GM12878 (cell line): ENCODE measurements around the gene ZFYVE21. TPM values are rescaled to one million over a fixed set of nuclear protein-coding genes. Genes with fewer than 3 reads are reported as not detected.

ENCODE experiments used
- ATAC-seq: fragments of 200-7000 bp; cut with Tn5 transposase; 3 replicates; pipeline ENCODE4 v1.9.1; 2020; ENCODE audit warnings: mild to moderate bottlenecking, moderate library complexity
- Bru-seq: library from RNA; stranded (reverse); fragments of 400-500 nt; gene quantifications from one replicate; lab custom pipeline; 2021; lab: Mats Ljungman, UMichigan
- BruChase-seq, 2 experiments: library from RNA; stranded (reverse); fragments of 400-500 nt; gene quantifications; one replicate each; lab custom pipeline; 2021; lab: Mats Ljungman, UMichigan
- BruUV-seq: library from RNA; stranded (reverse); fragments of 400-500 nt; replicated peaks from 2 replicates; lab custom pipeline; 2021; lab: Mats Ljungman, UMichigan
- CTCF ChIA-PET: fragments of 300-600 bp; sonication (Branson Sonifier 250); formaldehyde crosslinking; extraction: SDS; loops from one replicate; lab custom pipeline; 2021; ENCODE audit warnings: inconsistent platforms; lab: Yijun Ruan, JAX
- POLR2A ChIA-PET: fragments of 350-600 bp; formaldehyde crosslinking; extraction: SDS; loops from one replicate; lab custom pipeline; 2021; ENCODE audit warnings: inconsistent platforms; lab: Charles Lee
- RAD21 ChIA-PET: fragments of 300-600 bp; sonication (Branson Sonifier 250); formaldehyde crosslinking; loops from one replicate; lab custom pipeline; 2023; ENCODE audit warnings: antibody characterized with exemption; ENCODE audit not compliant: unreplicated experiment; lab: Charles Lee
- SMC1A ChIA-PET: fragments of 300-600 bp; sonication (Branson Sonifier 250); formaldehyde crosslinking; loops from one replicate; lab custom pipeline; 2023; ENCODE audit not compliant: unreplicated experiment, uncharacterized antibody; lab: Charles Lee
- DNase-seq: peaks from one replicate; pipeline ENCODE4 v3.0.0-alpha.2; 2011; ENCODE audit warnings: low read depth, low spot score
- FAIRE-seq: peaks from 3 replicates; lab custom pipeline; 2011; peaks lifted over from hg19 to GRCh38; lab: Jason Lieb, UNC
- H2AFZ ChIP-seq: 2 replicates; pipeline ENCODE4 v1.6.0; 2011; ENCODE audit warnings: low read depth, low read length, control low read depth; ENCODE audit not compliant: control insufficient read depth
- H3K27ac ChIP-seq: 2 replicates; pipeline ENCODE4 v1.5.1; 2011; ENCODE audit warnings: control low read depth; ENCODE audit not compliant: control insufficient read depth, insufficient read depth
- H3K27me3 ChIP-seq, 2 experiments: replicated peaks in 1 of 2; 2 replicates each; pipeline versions ENCODE4 v1.6.0 to v1.6.1; 2011; ENCODE audit warnings: low read length in 1 of 2; ENCODE audit not compliant: control insufficient read depth in 2 of 2, insufficient read depth in 2 of 2
- H3K36me3 ChIP-seq, 2 experiments: 2 replicates each; pipeline ENCODE4 v1.5.1; 2011; ENCODE audit warnings: low read length in 1 of 2; ENCODE audit not compliant: control insufficient read depth in 2 of 2, insufficient read depth in 2 of 2
- H3K4me1 ChIP-seq: 2 replicates; pipeline ENCODE4 v1.6.1; 2011; ENCODE audit warnings: mild to moderate bottlenecking, low read length, moderate library complexity, mixed read lengths; ENCODE audit not compliant: control insufficient read depth, insufficient read depth
- H3K4me2 ChIP-seq: 2 replicates; pipeline ENCODE4 v1.6.0; 2011; ENCODE audit warnings: control low read depth; ENCODE audit not compliant: control insufficient read depth, insufficient read depth
- H3K4me3 ChIP-seq: fragments of 200-600 bp; sonication (generic); 2 replicates; pipeline ENCODE4 v1.5.1; 2016
- H3K79me2 ChIP-seq: 2 replicates; pipeline ENCODE4 v1.6.0; 2011; ENCODE audit warnings: low read length; ENCODE audit not compliant: control insufficient read depth, insufficient read depth
- H3K9ac ChIP-seq: 2 replicates; pipeline ENCODE4 v1.8.0; 2011; ENCODE audit warnings: low read length, control low read depth, mixed read lengths; ENCODE audit not compliant: control insufficient read depth, insufficient read depth
- H3K9me3 ChIP-seq: replicated peaks from 3 replicates; pipeline ENCODE4 v1.5.1; 2011; ENCODE audit warnings: mild to moderate bottlenecking, low read length; ENCODE audit not compliant: control insufficient read depth, insufficient read depth
- H4K20me1 ChIP-seq: 2 replicates; pipeline ENCODE4 v1.6.0; 2011; ENCODE audit not compliant: control insufficient read depth, insufficient read depth
- BACH1 ChIP-seq: fragments of 450-650 bp; IDR thresholded peaks from 2 replicates; pipeline ENCODE4 v1.6.1; 2017; ENCODE audit warnings: mild to moderate bottlenecking, borderline replicate concordance
- BCL3 ChIP-seq: IDR thresholded peaks from 2 replicates; pipeline ENCODE4 v1.6.1; 2011; ENCODE audit warnings: borderline replicate concordance, low read depth, mild to moderate bottlenecking, moderate library complexity, low read length; ENCODE audit not compliant: insufficient read depth, poor library complexity, severe bottlenecking
- CHD4 ChIP-seq: fragments of 200-600 bp; sonication (generic); IDR thresholded peaks from 2 replicates; pipeline ENCODE4 v1.6.1; 2016; ENCODE audit warnings: mild to moderate bottlenecking
- MTA3 ChIP-seq: IDR thresholded peaks from 2 replicates; pipeline ENCODE4 v1.6.1; 2012; ENCODE audit warnings: low read length, inconsistent platforms, borderline replicate concordance
- NFIC ChIP-seq: IDR thresholded peaks from 2 replicates; pipeline ENCODE4 v1.6.1; 2012; ENCODE audit warnings: low read depth, mild to moderate bottlenecking, inconsistent platforms, low read length, moderate library complexity
- NFXL1 ChIP-seq: fragments of 450-650 bp; IDR thresholded peaks from 2 replicates; pipeline ENCODE4 v1.6.1; 2017; ENCODE audit warnings: antibody characterized with exemption, mild to moderate bottlenecking, borderline replicate concordance
- PRDM15 ChIP-seq: fragments of 450-650 bp; formaldehyde crosslinking; IDR thresholded peaks from 2 replicates; pipeline ENCODE4 v1.4.0; 2020; ENCODE audit warnings: mild to moderate bottlenecking, moderate library complexity
- SIX5 ChIP-seq: IDR thresholded peaks from 2 replicates; pipeline ENCODE4 v1.6.1; 2011; ENCODE audit warnings: mild to moderate bottlenecking, low read depth, low read length, moderate library complexity; ENCODE audit not compliant: severe bottlenecking
- TCF7 ChIP-seq: IDR thresholded peaks from 2 replicates; pipeline ENCODE4 v1.6.1; 2014; ENCODE audit warnings: antibody characterized with exemption, borderline replicate concordance
- YY1 ChIP-seq: IDR thresholded peaks from 2 replicates; pipeline ENCODE4 v1.6.1; 2011; ENCODE audit warnings: low read depth, mild to moderate bottlenecking, low read length
- ZNF384 ChIP-seq: IDR thresholded peaks from 2 replicates; pipeline ENCODE4 v1.6.1; 2012; ENCODE audit warnings: low read depth, mild to moderate bottlenecking, low read length, improper control_type of control experiment, borderline replicate concordance
- WGBS: methylation state at CpG from one replicate; pipeline ENCODE4 v1.1.6; 2016; ENCODE audit warnings: low lambda C conversion rate; ENCODE audit not compliant: insufficient replicate concordance, insufficient coverage; ENCODE audit errors: missing lambda C conversion rate; 5-methylcytosine and 5-hydroxymethylcytosine counted together
- in situ Hi-C: fragments of 300-500 bp; cut with MboI; formaldehyde crosslinking; loops from 9 replicates; pipeline ENCODE4 v1.14.3; 2018; ENCODE audit warnings: mixed read lengths
- intact Hi-C: fragments of 100-400 bp; cut with micrococcal nuclease; formaldehyde crosslinking; loops from one replicate; pipeline ENCODE4 v1.14.2; 2022; ENCODE audit not compliant: unreplicated experiment
- long read RNA-seq, 2 experiments: library from polyadenylated mRNA; unstranded; transcript quantifications; one replicate each; pipeline ENCODE4 v2.0.0, GENCODE V29; 2019 to 2020
- polyA minus RNA-seq, 3 experiments: library from RNA; depleted of rRNA, polyadenylated mRNA; stranded (reverse); fragments of >200 nt; gene quantifications; 2 replicates each; pipeline ENCODE4 v1.2.3, GENCODE V29; 2011
- polyA plus RNA-seq, 11 experiments: library from polyadenylated mRNA; depleted of rRNA in 4 of 11; unstranded in 6 of 11; stranded (reverse) in 5 of 11; fragments of >200 nt; fragmentation: Nextera tagmentation in 4 of 11; fragmentation: Illumina TruSeq in 1 of 11; extraction: Ambion mirVana in 4 of 11; extraction: Trizol in 1 of 11; gene quantifications; 1 replicate in 1 of 11; 2 replicates in 10 of 11; pipeline versions ENCODE4 v1.2.1 to v1.2.3, GENCODE V29; 2011 to 2016; ENCODE audit warnings: inconsistent platforms in 2 of 11, missing spikeins in 2 of 11, low read depth in 1 of 11
- total RNA-seq, 4 experiments: library from RNA; depleted of rRNA in 3 of 4; stranded (reverse); fragments of >200 nt in 3 of 4; fragmentation: Illumina TruSeq in 1 of 4; extraction: Trizol in 1 of 4; gene quantifications; 2 replicates each; pipeline versions ENCODE4 v1.2.1 to v1.2.3, GENCODE V29; 2013 to 2021

ZFYVE21 gene
- total RNA-seq (2013; cell fraction: nucleolus; rRNA removed): 39.5 and 43.2 TPM in 2 replicates
- total RNA-seq (2014; rRNA removed): 12.1 and 13.4 TPM in 2 replicates
- 8.3 and 9.3 TPM in 2 replicates for total RNA-seq (2014; rRNA removed; fragmentation: Illumina TruSeq; extraction: Trizol)
- total RNA-seq (2021): 12.1 and 16.9 TPM in 2 replicates
- 8.6 TPM for polyA plus RNA-seq (2011; ENCODE audit: low read depth)
- 17.4 and 21.7 TPM in 2 replicates for polyA plus RNA-seq (2011; rRNA removed)
- polyA plus RNA-seq (2011; cell fraction: cytosol; rRNA removed): 25.4 and 25.9 TPM in 2 replicates
- 37.3 and 44.3 TPM in 2 replicates for polyA plus RNA-seq (2011; cell fraction: nucleus; rRNA removed)
- polyA plus RNA-seq (2012): 14.3 and 19.3 TPM in 2 replicates
- 7.9 and 9.1 TPM in 2 replicates for polyA plus RNA-seq (2014; fragmentation: Illumina TruSeq; extraction: Trizol)
- 1 to 10 TPM in 1 of 2 experiments, under 1 TPM in 1; 0.79 to 3.1 TPM for polyA plus RNA-seq (2014; fragmentation: Nextera tagmentation; extraction: Ambion mirVana)
- polyA plus RNA-seq (2014; rRNA removed): 20.6 and 21.8 TPM in 2 replicates
- 10 to 100 TPM; 15.5 to 20.7 TPM for polyA plus RNA-seq (2016; fragmentation: Nextera tagmentation; extraction: Ambion mirVana)
- 7.6 and 14.9 TPM in 2 replicates for polyA minus RNA-seq (2011; rRNA and poly(A)+ RNA removed)
- 7.2 and 9.5 TPM in 2 replicates for polyA minus RNA-seq (2011; cell fraction: cytosol; rRNA and poly(A)+ RNA removed)
- 8.5 and 17.4 TPM in 2 replicates for polyA minus RNA-seq (2011; cell fraction: nucleus; rRNA and poly(A)+ RNA removed)
- Bru-seq, nascent RNA: percentile 61 among the genes with signal in this experiment
- percentile 71 among the genes with signal in this experiment for BruChase-seq, experiment 1, labeled RNA remaining after a 6-hour chase
- percentile 76 among the genes with signal in this experiment for BruChase-seq, experiment 2, labeled RNA remaining after a 2-hour chase
- long read RNA-seq, experiment 1, transcript ZFYVE21-201 (8 exons, 1,521 nt): minor isoform, 6 of 13 reads
- long read RNA-seq, experiment 1, transcript ZFYVE21-202 (7 exons, 1,383 nt): major isoform, 7 of 13 reads
- long read RNA-seq, experiment 1, partial matches to known transcripts: 0 of 13 reads
- long read RNA-seq, experiment 1, other reads (novel, unspliced or antisense): 0 of 13 reads
- long read RNA-seq, experiment 2, transcript ZFYVE21-202 (7 exons, 1,383 nt): major isoform, 41 of 44 reads
- long read RNA-seq, experiment 2, partial matches to known transcripts: 0 of 44 reads
- long read RNA-seq, experiment 2, other reads (novel, unspliced or antisense): 1 of 44 reads

GRCh38 chr14:103715052-103716000, at the start of gene ZFYVE21, which contains the start of gene XRCC3:
Gene ZFYVE21, plus strand, starts transcription at chr14:103715810. Its CDS starts 32 bp downstream, at chr14:103715842.
Gene XRCC3, minus strand, starts transcription at chr14:103715451. Its CDS starts 4,364 bp downstream, at chr14:103711087.
- SMC1A ChIA-PET: interaction anchor here (0.6 kb wide), 1 partner anchor 16 kb away, joined by 3 read pairs; no protein-coding TSS in a partner anchor
- H4K20me1 ChIP-seq: no peaks in the 10 kb centered on the region
- peaks cover 42% of the 10 kb centered on the region for H3K79me2 ChIP-seq
- POLR2A ChIA-PET: interaction anchor here (0.6 to 1.0 kb wide), 6 partner anchors 24 to 90 kb away, joined by 3 to 5 read pairs (median 3); partner anchors contain the start of gene KLC1
- intact Hi-C loops: no loop called here
- H3K27ac ChIP-seq: peak within 1 kb of the TSS; percentile 72
- in situ Hi-C loops: no loop called here
- BruUV-seq: no TSS peak
- CTCF ChIA-PET: interaction anchor here (0.6 to 0.7 kb wide), 2 partner anchors 91 to 104 kb away, joined by 3 read pairs; no protein-coding TSS in a partner anchor
- DNase-seq (peak; percentile 98), FAIRE-seq (peak; percentile 100), ATAC-seq (peak; percentile 97)
- H3K4me3 ChIP-seq: peak within 1 kb of the TSS; percentile 88
- RAD21 ChIA-PET: interaction anchor here (1.0 to 2.4 kb wide), 6 partner anchors 24 to 146 kb away, joined by 3 to 9 read pairs (median 4); no protein-coding TSS in a partner anchor
- H3K27me3 ChIP-seq: no peaks in the 10 kb centered on the region
- H2AFZ ChIP-seq: peak within 1 kb of the TSS; percentile 78
- peaks cover 4% of the 10 kb centered on the region; the same call in 1 of the 2 replicates for H3K4me1 ChIP-seq
- peak within 1 kb of the TSS; percentile 88 for H3K9ac ChIP-seq
- WGBS: under 1% methylated on average over 65 of the region's 121 CpGs
- H3K4me2 ChIP-seq: peak within 1 kb of the TSS; percentile 85
- H3K9me3 ChIP-seq: no peaks in the 10 kb centered on the region
- peaks cover 0 to 6% of the 10 kb centered on the region in 2 experiments; a peak in 2 of 4 replicates for H3K36me3 ChIP-seq
- no peak for TF ChIP-seq TCF7
- TF ChIP-seq CHD4: no peak
- TF ChIP-seq MTA3: no peak
- TF ChIP-seq BCL3: no peak
- no peak for TF ChIP-seq SIX5
- TF ChIP-seq BACH1: peak; percentile 70
- no peak for TF ChIP-seq PRDM15 (CRISPR knock-in tag)
- 0 out of 2 replicates have a peak, but pooled peaks have one; percentile 34 for TF ChIP-seq YY1
- TF ChIP-seq NFXL1: 0 out of 2 replicates have a peak, but pooled peaks have one; percentile 51
- TF ChIP-seq NFIC: no peak
- no peak for TF ChIP-seq ZNF384
